GM12878 (cell line): ENCODE measurements around the gene EXOSC2. TPM values are rescaled to one million over a fixed set of nuclear protein-coding genes. Genes with fewer than 3 reads are reported as not detected.

ENCODE experiments used
- ATAC-seq: fragments of 200-7000 bp; cut with Tn5 transposase; 3 replicates; pipeline ENCODE4 v1.9.1; 2020; ENCODE audit warnings: mild to moderate bottlenecking, moderate library complexity
- BruUV-seq: library from RNA; stranded (reverse); fragments of 400-500 nt; replicated peaks from 2 replicates; lab custom pipeline; 2021; lab: Mats Ljungman, UMichigan
- CTCF ChIA-PET: fragments of 300-600 bp; sonication (Branson Sonifier 250); formaldehyde crosslinking; extraction: SDS; loops from one replicate; lab custom pipeline; 2021; ENCODE audit warnings: inconsistent platforms; lab: Yijun Ruan, JAX
- POLR2A ChIA-PET: fragments of 350-600 bp; formaldehyde crosslinking; extraction: SDS; loops from one replicate; lab custom pipeline; 2021; ENCODE audit warnings: inconsistent platforms; lab: Charles Lee
- RAD21 ChIA-PET: fragments of 300-600 bp; sonication (Branson Sonifier 250); formaldehyde crosslinking; loops from one replicate; lab custom pipeline; 2023; ENCODE audit warnings: antibody characterized with exemption; ENCODE audit not compliant: unreplicated experiment; lab: Charles Lee
- SMC1A ChIA-PET: fragments of 300-600 bp; sonication (Branson Sonifier 250); formaldehyde crosslinking; loops from one replicate; lab custom pipeline; 2023; ENCODE audit not compliant: unreplicated experiment, uncharacterized antibody; lab: Charles Lee
- DNase-seq: peaks from one replicate; pipeline ENCODE4 v3.0.0-alpha.2; 2011; ENCODE audit warnings: low read depth, low spot score
- FAIRE-seq: peaks from 3 replicates; lab custom pipeline; 2011; peaks lifted over from hg19 to GRCh38; lab: Jason Lieb, UNC
- H2AFZ ChIP-seq: 2 replicates; pipeline ENCODE4 v1.6.0; 2011; ENCODE audit warnings: low read depth, low read length, control low read depth; ENCODE audit not compliant: control insufficient read depth
- H3K27ac ChIP-seq: 2 replicates; pipeline ENCODE4 v1.5.1; 2011; ENCODE audit warnings: control low read depth; ENCODE audit not compliant: control insufficient read depth, insufficient read depth
- H3K27me3 ChIP-seq, 2 experiments: replicated peaks in 1 of 2; 2 replicates each; pipeline versions ENCODE4 v1.6.0 to v1.6.1; 2011; ENCODE audit warnings: low read length in 1 of 2; ENCODE audit not compliant: control insufficient read depth in 2 of 2, insufficient read depth in 2 of 2
- H3K36me3 ChIP-seq, 2 experiments: 2 replicates each; pipeline ENCODE4 v1.5.1; 2011; ENCODE audit warnings: low read length in 1 of 2; ENCODE audit not compliant: control insufficient read depth in 2 of 2, insufficient read depth in 2 of 2
- H3K4me1 ChIP-seq: 2 replicates; pipeline ENCODE4 v1.6.1; 2011; ENCODE audit warnings: mild to moderate bottlenecking, low read length, moderate library complexity, mixed read lengths; ENCODE audit not compliant: control insufficient read depth, insufficient read depth
- H3K4me2 ChIP-seq: 2 replicates; pipeline ENCODE4 v1.6.0; 2011; ENCODE audit warnings: control low read depth; ENCODE audit not compliant: control insufficient read depth, insufficient read depth
- H3K4me3 ChIP-seq: fragments of 200-600 bp; sonication (generic); 2 replicates; pipeline ENCODE4 v1.5.1; 2016
- H3K79me2 ChIP-seq: 2 replicates; pipeline ENCODE4 v1.6.0; 2011; ENCODE audit warnings: low read length; ENCODE audit not compliant: control insufficient read depth, insufficient read depth
- H3K9ac ChIP-seq: 2 replicates; pipeline ENCODE4 v1.8.0; 2011; ENCODE audit warnings: low read length, control low read depth, mixed read lengths; ENCODE audit not compliant: control insufficient read depth, insufficient read depth
- H3K9me3 ChIP-seq: replicated peaks from 3 replicates; pipeline ENCODE4 v1.5.1; 2011; ENCODE audit warnings: mild to moderate bottlenecking, low read length; ENCODE audit not compliant: control insufficient read depth, insufficient read depth
- H4K20me1 ChIP-seq: 2 replicates; pipeline ENCODE4 v1.6.0; 2011; ENCODE audit not compliant: control insufficient read depth, insufficient read depth
- BHLHE40 ChIP-seq, 2 experiments: fragments of 450-650 bp in 1 of 2; IDR thresholded peaks; 2 replicates each; pipeline ENCODE4 v1.6.1; 2011 to 2017; ENCODE audit warnings: low read depth in 2 of 2, borderline replicate concordance in 1 of 2, improper control_type of control experiment in 1 of 2, low read length in 1 of 2, mild to moderate bottlenecking in 1 of 2
- CBX3 ChIP-seq: fragments of 200-600 bp; sonication (generic); IDR thresholded peaks from 2 replicates; pipeline ENCODE4 v1.6.1; 2016; ENCODE audit warnings: low read depth, borderline replicate concordance
- ETV6 ChIP-seq, 2 experiments: fragments of 450-650 bp in 1 of 2; IDR thresholded peaks in 1 of 2; conservative IDR thresholded peaks in 1 of 2; 2 replicates each; pipeline ENCODE4 v1.6.1; 2014; ENCODE audit warnings: antibody characterized with exemption in 1 of 2, borderline replicate concordance in 1 of 2, low read depth in 1 of 2, mild to moderate bottlenecking in 1 of 2, moderate library complexity in 1 of 2
- EZH2 ChIP-seq: IDR thresholded peaks from 2 replicates; pipeline ENCODE4 v1.6.1; 2012; ENCODE audit warnings: low read depth, mild to moderate bottlenecking, control low read depth, inconsistent platforms, low read length, borderline replicate concordance; ENCODE audit not compliant: control insufficient read depth
- LARP7 ChIP-seq: fragments of 450-650 bp; IDR thresholded peaks from 2 replicates; pipeline ENCODE4 v1.6.1; 2017; ENCODE audit warnings: mild to moderate bottlenecking
- NR2C1 ChIP-seq: fragments of 450-650 bp; IDR thresholded peaks from 2 replicates; pipeline ENCODE4 v1.6.1; 2017; ENCODE audit warnings: antibody characterized with exemption, mild to moderate bottlenecking, moderate library complexity
- POLR2A ChIP-seq: IDR thresholded peaks from 2 replicates; pipeline ENCODE4 v1.6.1; 2011; ENCODE audit warnings: low read depth, mild to moderate bottlenecking, low read length
- POU2F2 ChIP-seq: IDR thresholded peaks from 3 replicates; pipeline ENCODE4 v1.6.1; 2011; ENCODE audit warnings: low read depth, mild to moderate bottlenecking, low read length, borderline replicate concordance
- SMARCA5 ChIP-seq: fragments of 450-650 bp; IDR thresholded peaks from 2 replicates; pipeline ENCODE4 v1.6.1; 2017; ENCODE audit warnings: mild to moderate bottlenecking
- TCF3 ChIP-seq: IDR thresholded peaks from 2 replicates; pipeline ENCODE4 v1.6.1; 2012; ENCODE audit warnings: low read depth, mild to moderate bottlenecking, low read length, borderline replicate concordance; ENCODE audit not compliant: insufficient read depth
- TCF7 ChIP-seq: IDR thresholded peaks from 2 replicates; pipeline ENCODE4 v1.6.1; 2014; ENCODE audit warnings: antibody characterized with exemption, borderline replicate concordance
- YY1 ChIP-seq: IDR thresholded peaks from 2 replicates; pipeline ENCODE4 v1.6.1; 2011; ENCODE audit warnings: low read depth, mild to moderate bottlenecking, low read length
- WGBS: methylation state at CpG from one replicate; pipeline ENCODE4 v1.1.6; 2016; ENCODE audit warnings: low lambda C conversion rate; ENCODE audit not compliant: insufficient replicate concordance, insufficient coverage; ENCODE audit errors: missing lambda C conversion rate; 5-methylcytosine and 5-hydroxymethylcytosine counted together
- in situ Hi-C: fragments of 300-500 bp; cut with MboI; formaldehyde crosslinking; loops from 9 replicates; pipeline ENCODE4 v1.14.3; 2018; ENCODE audit warnings: mixed read lengths
- intact Hi-C: fragments of 100-400 bp; cut with micrococcal nuclease; formaldehyde crosslinking; loops from one replicate; pipeline ENCODE4 v1.14.2; 2022; ENCODE audit not compliant: unreplicated experiment
- polyA plus RNA-seq, 11 experiments: library from polyadenylated mRNA; depleted of rRNA in 4 of 11; unstranded in 6 of 11; stranded (reverse) in 5 of 11; fragments of >200 nt; fragmentation: Nextera tagmentation in 4 of 11; fragmentation: Illumina TruSeq in 1 of 11; extraction: Ambion mirVana in 4 of 11; extraction: Trizol in 1 of 11; gene quantifications; 1 replicate in 1 of 11; 2 replicates in 10 of 11; pipeline versions ENCODE4 v1.2.1 to v1.2.3, GENCODE V29; 2011 to 2016; ENCODE audit warnings: inconsistent platforms in 2 of 11, missing spikeins in 2 of 11, low read depth in 1 of 11
- total RNA-seq, 4 experiments: library from RNA; depleted of rRNA in 3 of 4; stranded (reverse); fragments of >200 nt in 3 of 4; fragmentation: Illumina TruSeq in 1 of 4; extraction: Trizol in 1 of 4; gene quantifications; 2 replicates each; pipeline versions ENCODE4 v1.2.1 to v1.2.3, GENCODE V29; 2013 to 2021
- TF ChIP-seq, protein P1 (sequence below): fragments of 450-650 bp; IDR thresholded peaks from 2 replicates; pipeline ENCODE4 v1.6.1; 2017; ENCODE audit warnings: mild to moderate bottlenecking, low read depth, inconsistent platforms; ENCODE audit not compliant: poor library complexity, severe bottlenecking
- TF ChIP-seq, protein P2 (sequence below): IDR thresholded peaks from 2 replicates; pipeline ENCODE4 v1.6.1; 2011; ENCODE audit warnings: low read depth, mild to moderate bottlenecking, low read length, moderate library complexity, borderline replicate concordance; ENCODE audit errors: extremely low read depth
- TF ChIP-seq, protein P3 (sequence below): IDR thresholded peaks from 2 replicates; pipeline ENCODE4 v1.6.1; 2011; ENCODE audit warnings: low read depth, low read length, improper control_type of control experiment, borderline replicate concordance
- TF ChIP-seq, protein P4 (sequence below): fragments of 450-650 bp; IDR thresholded peaks from 2 replicates; pipeline ENCODE4 v1.6.1; 2017; ENCODE audit warnings: antibody characterized with exemption, mild to moderate bottlenecking, moderate library complexity

The EXOSC2 gene
- total and polyA plus RNA-seq, 10 of the 15 experiments (the other 5 are each of a cell fraction or from before 2014, with no cell fraction given), result 26.3 to 55.0 (median 48.0) TPM

DNA sequence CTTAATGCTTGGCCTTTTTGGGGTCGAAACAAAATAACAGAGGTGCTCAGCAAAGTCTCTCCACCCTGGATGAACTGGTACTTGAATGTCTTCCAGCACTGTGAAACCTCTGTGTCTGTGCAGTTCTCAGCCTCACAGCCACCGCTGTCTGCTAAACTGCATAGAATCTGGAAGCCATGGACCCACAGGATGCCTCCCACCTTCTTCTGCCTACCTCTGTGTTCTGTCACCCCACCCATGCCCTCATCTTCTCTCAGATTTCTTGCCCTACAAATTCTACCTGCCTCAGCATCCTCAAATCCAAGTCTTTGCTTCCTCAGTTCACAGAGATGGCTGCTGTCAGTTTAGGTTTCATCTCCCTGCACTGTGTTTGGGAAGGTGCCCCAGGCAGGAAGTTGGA is 35.6 kb downstream of the EXOSC2 start (continued):
- TF ChIP-seq YY1 (no peak), TCF3 (no peak), EZH2 (no peak)
- TF ChIP-seq, protein P1, sequence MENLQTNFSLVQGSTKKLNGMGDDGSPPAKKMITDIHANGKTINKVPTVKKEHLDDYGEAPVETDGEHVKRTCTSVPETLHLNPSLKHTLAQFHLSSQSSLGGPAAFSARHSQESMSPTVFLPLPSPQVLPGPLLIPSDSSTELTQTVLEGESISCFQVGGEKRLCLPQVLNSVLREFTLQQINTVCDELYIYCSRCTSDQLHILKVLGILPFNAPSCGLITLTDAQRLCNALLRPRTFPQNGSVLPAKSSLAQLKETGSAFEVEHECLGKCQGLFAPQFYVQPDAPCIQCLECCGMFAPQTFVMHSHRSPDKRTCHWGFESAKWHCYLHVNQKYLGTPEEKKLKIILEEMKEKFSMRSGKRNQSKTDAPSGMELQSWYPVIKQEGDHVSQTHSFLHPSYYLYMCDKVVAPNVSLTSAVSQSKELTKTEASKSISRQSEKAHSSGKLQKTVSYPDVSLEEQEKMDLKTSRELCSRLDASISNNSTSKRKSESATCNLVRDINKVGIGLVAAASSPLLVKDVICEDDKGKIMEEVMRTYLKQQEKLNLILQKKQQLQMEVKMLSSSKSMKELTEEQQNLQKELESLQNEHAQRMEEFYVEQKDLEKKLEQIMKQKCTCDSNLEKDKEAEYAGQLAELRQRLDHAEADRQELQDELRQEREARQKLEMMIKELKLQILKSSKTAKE, result no peak
- TF ChIP-seq, protein P2, sequence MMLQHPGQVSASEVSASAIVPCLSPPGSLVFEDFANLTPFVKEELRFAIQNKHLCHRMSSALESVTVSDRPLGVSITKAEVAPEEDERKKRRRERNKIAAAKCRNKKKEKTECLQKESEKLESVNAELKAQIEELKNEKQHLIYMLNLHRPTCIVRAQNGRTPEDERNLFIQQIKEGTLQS, result no peak

DNA sequence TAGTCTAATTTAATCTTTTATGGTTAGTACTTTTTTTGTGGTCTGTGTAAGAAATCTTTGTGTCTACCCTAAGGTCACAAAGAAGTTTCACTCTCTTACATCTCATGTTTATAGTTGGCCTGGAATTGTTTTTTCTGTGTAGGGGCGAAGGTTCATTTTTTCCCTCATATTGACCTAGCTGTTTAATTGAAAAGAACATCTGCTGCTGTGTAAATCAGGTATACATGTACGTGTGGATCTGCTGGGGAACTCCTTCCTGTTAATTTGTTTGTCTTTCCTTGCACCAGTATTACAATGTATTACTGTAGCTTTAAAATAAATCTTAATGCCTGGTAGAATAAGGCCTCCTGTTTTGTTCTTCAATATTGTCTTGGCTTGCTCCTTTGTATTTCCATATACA is 37.8 kb downstream of the EXOSC2 start:
- SMC1A ChIA-PET, result interaction anchor here (0.7 to 1.9 kb wide), 5 partner anchors 8 to 30 kb away, joined by 3 to 10 read pairs (median 4); no protein-coding TSS in a partner anchor
- POLR2A ChIA-PET, result interaction anchor here (0.7 kb wide), 2 partner anchors 96 to 103 kb away, joined by 3 read pairs; no protein-coding TSS in a partner anchor
- Histone ChIP-seq H2AFZ (no peak overlapping the region), H3K9ac (no peak overlapping the region), H3K27ac (no peak overlapping the region), H3K27me3 (no peaks in the 10 kb centered on the region), H3K79me2 (no peaks in the 10 kb centered on the region; the same call in 1 of the 2 replicates), H3K36me3 (no peaks in the 10 kb centered on the region; a peak in 1 of 4 replicates), H3K4me3 (no peak overlapping the region), H4K20me1 (no peaks in the 10 kb centered on the region), H3K4me1 (no peaks in the 10 kb centered on the region), H3K4me2 (no peak overlapping the region), H3K9me3 (no peaks in the 10 kb centered on the region)
- in situ Hi-C loops (no loop called here), intact Hi-C loops (no loop called here)
- FAIRE-seq, result no peak
- no peak for DNase-seq
- CTCF ChIA-PET, result interaction anchor here (0.6 to 2.6 kb wide), 11 partner anchors 16 to 234 kb away, joined by 3 to 12 read pairs (median 3); no protein-coding TSS in a partner anchor
- no peak for ATAC-seq
- RAD21 ChIA-PET, result no interaction called here
- 100% methylated on average over 2 of the region's 2 CpGs for WGBS
- BruUV-seq, result no TSS peak
- TF ChIP-seq POU2F2, result no peak
- no peak for TF ChIP-seq ETV6 (conservative IDR thresholded peaks at IDR 0.05 in 1 of 2, IDR thresholded peaks at IDR 0.05 in 1 of 2; ENCODE audit: borderline replicate concordance in 1 of 2, low read depth in 1 of 2)
- no peak for TF ChIP-seq BHLHE40 (IDR thresholded peaks at IDR 0.05; ENCODE audit: borderline replicate concordance in 1 of 2, low read depth in 2 of 2, low read length in 1 of 2)
- TF ChIP-seq CBX3, result no peak
- no peak for TF ChIP-seq NR2C1
- TF ChIP-seq SMARCA5, result no peak
- no peak for TF ChIP-seq POLR2A
- TF ChIP-seq, protein P3, sequence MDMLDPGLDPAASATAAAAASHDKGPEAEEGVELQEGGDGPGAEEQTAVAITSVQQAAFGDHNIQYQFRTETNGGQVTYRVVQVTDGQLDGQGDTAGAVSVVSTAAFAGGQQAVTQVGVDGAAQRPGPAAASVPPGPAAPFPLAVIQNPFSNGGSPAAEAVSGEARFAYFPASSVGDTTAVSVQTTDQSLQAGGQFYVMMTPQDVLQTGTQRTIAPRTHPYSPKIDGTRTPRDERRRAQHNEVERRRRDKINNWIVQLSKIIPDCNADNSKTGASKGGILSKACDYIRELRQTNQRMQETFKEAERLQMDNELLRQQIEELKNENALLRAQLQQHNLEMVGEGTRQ, result no peak
- TF ChIP-seq, protein P4, sequence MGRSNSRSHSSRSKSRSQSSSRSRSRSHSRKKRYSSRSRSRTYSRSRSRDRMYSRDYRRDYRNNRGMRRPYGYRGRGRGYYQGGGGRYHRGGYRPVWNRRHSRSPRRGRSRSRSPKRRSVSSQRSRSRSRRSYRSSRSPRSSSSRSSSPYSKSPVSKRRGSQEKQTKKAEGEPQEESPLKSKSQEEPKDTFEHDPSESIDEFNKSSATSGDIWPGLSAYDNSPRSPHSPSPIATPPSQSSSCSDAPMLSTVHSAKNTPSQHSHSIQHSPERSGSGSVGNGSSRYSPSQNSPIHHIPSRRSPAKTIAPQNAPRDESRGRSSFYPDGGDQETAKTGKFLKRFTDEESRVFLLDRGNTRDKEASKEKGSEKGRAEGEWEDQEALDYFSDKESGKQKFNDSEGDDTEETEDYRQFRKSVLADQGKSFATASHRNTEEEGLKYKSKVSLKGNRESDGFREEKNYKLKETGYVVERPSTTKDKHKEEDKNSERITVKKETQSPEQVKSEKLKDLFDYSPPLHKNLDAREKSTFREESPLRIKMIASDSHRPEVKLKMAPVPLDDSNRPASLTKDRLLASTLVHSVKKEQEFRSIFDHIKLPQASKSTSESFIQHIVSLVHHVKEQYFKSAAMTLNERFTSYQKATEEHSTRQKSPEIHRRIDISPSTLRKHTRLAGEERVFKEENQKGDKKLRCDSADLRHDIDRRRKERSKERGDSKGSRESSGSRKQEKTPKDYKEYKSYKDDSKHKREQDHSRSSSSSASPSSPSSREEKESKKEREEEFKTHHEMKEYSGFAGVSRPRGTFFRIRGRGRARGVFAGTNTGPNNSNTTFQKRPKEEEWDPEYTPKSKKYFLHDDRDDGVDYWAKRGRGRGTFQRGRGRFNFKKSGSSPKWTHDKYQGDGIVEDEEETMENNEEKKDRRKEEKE, result no peak
- TF ChIP-seq TCF7, result no peak
- TF ChIP-seq LARP7, result no peak
